Pulmonary artery endothelial cell (primary cell): ENCODE measurements around the gene PDCD11. TPM values are rescaled to one million over a fixed set of nuclear protein-coding genes. Genes with fewer than 3 reads are reported as not detected.
"Not testable (repeated sequence)": the region's sequence is repeated elsewhere in the genome, so short reads cannot be mapped to it uniquely, and the experiment has no call there.

ENCODE experiments used
- DNase-seq: peaks from one replicate; pipeline ENCODE4 v3.0.0-alpha.2; 2011; ENCODE audit warnings: low read depth, low spot score
- total RNA-seq: library from RNA; depleted of rRNA; stranded (reverse); fragments of >200 nt; gene quantifications from 2 replicates; pipeline ENCODE4 v1.2.3, GENCODE V29; 2014

Gene PDCD11
- 53.0 and 75.7 TPM in 2 replicates for total RNA-seq

DNA sequence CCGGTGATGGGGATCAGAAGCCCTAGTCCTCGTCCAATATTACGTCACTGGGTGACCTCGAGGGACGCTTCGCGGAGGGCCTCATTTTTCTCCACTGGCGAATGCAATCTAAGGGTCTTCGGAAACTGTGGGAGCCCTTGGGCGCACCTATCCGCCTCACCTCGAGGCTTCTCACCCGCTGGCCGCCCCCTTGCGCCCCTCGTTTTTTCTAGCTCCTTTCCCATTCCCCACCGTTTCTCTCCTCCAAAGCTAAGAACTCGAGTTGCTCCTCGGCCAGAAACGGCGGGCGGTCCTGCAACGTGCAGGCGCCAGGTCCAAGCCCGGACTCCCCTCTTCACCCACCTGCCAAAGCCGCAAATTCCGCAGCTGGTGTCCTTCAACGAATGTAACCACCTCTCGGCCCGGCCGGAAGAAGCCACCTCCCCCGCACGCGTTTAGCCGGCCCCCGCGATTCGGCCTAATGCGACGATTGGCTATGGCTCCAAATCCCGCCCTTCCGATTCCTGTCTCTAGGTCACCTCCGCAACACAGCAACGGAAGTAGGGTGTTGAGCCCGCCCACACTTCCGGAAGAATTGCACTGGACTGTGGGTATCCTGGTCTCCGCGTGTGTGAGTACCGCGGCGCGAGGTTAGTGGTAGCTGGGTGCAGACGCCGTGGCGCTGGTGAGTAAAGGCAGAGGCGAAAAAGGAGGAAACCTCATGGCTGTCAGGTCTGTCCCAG lies at the start of gene PDCD11, which contains the start of gene ATP5MK:
PDCD11 (plus strand) TSS at position 560 of the 722 bp plus-strand sequence. CDS start 1,801 bp downstream, outside the sequence.
ATP5MK (minus strand) TSS at position 409 of the 722 bp plus-strand sequence. CDS start 4,018 bp downstream, outside the sequence.
- DNase-seq, result peak; percentile 90

DNA sequence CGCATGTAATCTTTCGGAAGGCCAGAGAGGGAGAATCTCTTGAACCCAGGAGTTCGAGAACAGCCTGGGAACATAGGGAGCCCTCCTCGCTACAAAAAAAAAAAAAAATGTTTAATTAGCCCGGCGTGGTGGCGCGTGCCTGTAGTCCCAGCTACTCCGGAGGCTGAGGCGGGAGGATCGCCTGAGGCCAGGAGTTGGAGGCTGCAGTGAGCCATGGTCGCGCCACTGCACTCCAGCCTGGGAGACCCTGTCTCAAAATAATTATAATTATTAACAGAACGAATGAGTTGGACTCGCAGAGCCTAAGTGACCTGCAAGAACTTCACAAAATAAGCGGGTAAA lies 46.3 kb upstream of the PDCD11 start:
- no peak for DNase-seq

DNA sequence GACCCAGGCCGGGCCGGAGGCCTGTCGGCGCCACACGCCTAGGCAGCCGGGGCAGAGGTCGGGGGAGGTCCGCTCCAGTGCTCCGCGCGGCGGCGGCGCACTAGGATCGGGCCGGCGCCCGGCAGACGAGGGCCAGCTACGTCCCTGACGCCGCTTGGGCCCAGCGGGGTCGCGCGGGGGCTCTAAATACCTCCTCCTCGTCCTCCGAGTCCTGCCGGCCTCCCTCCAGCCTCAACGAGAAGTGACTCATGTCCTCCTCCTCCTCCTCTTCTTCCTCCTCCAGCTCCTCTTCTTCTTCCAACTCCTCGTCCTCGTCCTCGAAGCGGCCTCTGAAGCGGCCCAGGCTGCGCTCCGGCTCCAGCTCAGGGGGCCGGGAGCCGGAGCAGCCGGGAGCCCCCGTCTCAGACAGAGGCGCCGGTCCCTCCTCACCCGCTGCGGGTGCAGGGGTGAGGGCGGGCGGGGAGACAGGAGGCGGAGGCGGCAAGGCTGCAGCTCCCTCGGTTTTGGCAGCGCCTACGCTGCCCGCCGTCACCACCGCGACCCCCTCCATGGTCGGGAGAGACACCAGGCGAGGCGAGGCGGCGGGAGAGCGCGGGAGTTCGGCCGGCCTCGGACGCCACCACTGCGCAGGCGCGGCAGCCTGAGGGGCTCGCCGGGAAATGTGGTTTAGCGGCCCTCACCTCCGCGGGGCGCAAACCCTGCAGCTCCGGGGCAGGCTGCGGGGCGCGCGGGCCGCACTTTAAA lies 45.7 kb upstream of the PDCD11 start, which contains the start of gene PCGF6:
PCGF6 (minus strand) TSS at position 624 of the 744 bp plus-strand sequence; CDS start at position 550, 74 bp downstream.
- DNase-seq, result no peak

- DNase-seq, result no peak
Observed at GRCh38 chr10:103353281-103353680, 43.1 kb upstream of the PDCD11 start.

DNA sequence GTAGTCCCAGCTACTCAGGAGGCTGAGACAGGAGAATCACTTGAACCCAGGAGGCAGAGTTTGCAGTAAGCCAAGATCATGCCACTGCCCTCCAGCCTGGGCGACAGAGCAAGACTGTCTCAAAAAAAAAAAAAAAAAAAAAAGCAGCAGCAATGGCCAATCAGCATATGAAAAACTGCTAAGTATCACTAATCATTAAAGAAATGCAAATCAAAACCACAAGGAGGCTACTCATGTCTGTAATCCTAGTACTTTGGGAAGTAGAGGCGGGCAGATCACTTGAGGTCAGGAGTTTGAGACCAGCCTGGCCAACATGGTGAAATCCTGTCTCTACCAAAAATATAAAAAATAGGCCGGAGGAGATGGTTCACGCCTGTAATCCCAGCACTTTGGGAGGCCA lies 41.9 kb upstream of the PDCD11 start:
- not testable (repeated sequence) for DNase-seq

DNA sequence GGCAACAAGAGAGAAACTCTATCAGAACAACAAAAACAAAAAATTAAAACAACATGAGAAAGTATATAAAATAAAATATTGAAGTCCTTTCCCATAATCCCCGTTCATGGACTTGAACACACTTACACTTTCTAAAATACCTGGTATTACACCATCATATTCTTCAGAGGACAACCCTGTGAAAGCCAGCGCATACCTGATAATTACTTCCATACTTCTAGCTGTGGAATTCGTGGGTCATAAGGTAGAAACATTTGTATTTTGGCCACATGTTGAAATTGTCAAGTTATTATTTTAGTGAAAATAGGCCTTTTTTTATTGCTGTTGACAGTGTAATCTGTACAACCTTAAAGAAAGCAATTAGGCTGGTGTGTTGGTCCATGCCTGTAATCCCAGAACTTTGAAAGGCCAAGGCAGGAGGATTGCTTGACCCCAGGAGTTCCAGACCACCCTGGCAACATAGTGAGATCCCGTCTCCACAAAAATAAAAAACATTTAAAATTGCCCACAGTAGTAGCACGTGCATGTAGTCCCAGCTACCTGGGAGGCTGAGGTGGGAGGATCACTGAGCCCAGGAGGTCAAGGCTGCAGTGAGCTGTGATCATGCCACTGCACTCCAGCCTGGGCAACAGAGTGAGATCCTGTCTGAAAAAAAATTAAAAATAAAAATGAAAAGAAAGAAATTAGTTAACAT lies 40.4 kb upstream of the PDCD11 start:
- no peak for DNase-seq

DNA sequence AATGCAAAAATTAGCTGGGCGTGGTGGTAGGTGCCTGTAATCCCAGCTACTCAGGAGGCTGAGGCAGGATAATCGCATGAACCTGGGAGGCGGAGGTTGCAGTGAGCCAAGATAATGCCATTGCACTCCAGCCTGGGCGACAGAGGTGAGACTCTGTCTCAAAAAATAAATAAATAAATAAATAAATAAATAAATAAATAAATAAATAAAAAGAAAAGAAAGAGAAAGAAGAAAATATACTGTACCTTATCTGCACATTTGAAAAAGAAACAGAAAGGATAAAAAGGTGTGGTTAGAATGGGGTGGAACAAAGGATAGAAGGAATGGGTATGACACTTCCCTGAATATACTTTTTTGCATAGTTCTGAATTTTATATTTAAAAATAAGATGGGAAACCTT lies 36.9 kb upstream of the PDCD11 start:
- not testable (repeated sequence) for DNase-seq

DNA sequence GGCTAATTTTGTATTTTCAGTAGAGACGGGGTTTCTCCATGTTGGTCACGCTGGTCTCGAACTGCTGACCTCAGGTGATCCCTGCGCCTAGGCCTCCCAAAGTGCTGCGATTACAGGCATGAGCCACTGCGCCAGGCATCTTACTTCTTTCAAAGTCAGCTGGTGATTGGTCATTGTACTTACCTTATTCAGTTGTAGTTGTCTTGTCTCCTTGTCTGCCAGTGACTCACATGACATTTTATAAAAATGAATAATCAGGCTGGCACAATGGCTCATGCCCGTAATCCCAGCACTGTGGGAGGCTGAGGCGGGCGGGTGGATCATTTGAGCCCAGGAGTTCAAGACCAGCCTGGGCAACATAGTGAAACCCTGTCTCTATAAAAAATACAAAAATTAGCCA lies 35.6 kb upstream of the PDCD11 start:
- not testable (repeated sequence) for DNase-seq

DNA sequence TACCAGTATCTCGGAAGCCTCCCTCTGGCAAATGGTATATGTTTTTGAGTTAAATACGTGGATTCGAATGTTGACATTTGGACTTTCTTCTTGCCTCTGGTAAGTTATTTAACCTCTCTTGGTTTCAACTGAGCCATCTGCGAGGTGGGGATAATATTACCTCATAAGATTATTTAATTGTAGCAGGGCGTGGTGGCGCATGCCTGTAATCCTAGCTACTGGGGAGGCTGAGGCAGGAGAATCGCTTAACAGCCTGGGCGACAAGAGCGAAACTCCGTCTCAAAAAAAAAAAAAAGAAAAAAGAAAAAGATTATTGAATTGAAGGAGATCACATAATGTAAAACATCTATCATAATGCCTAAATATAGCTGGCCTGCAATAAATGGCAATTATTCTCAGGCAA lies 29.0 kb upstream of the PDCD11 start:
- no peak for DNase-seq

DNA sequence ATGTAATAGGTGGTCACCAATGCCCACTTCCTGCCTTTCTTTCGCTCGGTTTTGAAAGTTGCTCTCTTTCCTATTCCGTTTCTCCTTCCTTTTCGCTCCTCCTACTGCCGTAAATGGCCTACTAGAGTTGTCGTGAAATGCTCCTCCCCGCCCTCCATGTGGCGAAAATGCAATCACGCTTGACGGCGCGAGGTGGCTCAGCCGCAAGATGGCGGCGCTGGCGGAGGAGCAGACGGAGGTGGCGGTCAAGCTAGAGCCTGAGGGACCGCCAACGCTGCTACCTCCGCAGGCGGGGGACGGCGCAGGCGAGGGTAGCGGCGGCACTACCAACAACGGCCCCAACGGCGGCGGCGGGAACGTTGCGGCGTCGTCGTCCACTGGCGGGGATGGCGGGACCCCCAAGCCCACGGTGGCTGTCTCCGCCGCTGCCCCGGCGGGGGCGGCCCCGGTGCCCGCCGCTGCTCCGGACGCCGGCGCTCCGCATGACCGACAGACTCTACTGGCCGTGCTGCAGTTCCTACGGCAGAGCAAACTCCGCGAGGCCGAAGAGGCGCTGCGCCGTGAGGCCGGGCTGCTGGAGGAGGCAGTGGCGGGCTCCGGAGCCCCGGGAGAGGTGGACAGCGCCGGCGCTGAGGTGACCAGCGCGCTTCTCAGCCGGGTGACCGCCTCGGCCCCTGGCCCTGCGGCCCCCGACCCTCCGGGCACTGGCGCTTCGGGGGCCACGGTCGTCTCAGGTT lies 28.5 kb upstream of the PDCD11 start, which contains the start of gene TAF5:
TAF5 (plus strand) TSS at position 195 of the 737 bp plus-strand sequence; CDS start at position 209, 14 bp downstream.
- peak; percentile 83 for DNase-seq

DNA sequence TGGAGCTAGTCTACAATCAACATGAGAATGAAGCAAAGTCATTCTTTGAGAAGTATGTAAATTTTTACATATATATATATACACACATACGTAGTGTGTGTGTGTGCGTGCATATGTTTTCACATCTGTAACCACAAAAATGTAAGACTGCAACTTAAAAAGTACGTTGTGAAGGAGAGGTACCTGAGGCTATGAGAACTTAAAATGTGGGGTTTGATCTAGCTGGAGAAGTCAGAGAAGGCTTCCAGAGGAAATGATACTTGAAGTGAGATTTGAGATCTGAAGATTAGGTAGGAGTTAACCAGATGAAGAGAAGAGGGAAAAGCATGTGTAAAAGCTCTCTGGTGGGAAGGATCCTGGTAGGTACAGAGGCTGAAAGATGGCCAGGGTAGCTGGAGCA lies 22.9 kb upstream of the PDCD11 start:
- no peak for DNase-seq

DNA sequence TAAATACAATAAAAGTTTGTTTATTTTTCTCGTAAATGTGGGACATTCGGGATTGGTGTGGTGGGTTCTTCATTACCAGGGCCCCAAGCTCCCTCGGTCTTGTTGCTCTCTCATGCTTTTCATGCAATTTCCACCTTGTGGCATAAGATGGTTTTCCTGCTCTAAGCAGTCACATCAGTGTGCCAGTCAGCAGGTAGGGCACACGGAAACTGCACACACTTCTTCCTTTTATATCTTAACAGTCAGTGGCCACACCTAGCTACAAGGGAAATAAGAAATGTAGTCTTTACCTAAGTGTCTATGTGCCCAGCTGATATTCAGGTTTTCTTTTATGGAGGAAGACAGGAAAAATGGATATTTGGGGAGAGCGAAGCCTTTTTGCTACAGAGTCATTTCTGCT lies 22.2 kb upstream of the PDCD11 start:
- DNase-seq, result no peak

GRCh38 chr10:103382769-103383168 lies 13.7 kb upstream of the PDCD11 start:
- no peak for DNase-seq

DNA sequence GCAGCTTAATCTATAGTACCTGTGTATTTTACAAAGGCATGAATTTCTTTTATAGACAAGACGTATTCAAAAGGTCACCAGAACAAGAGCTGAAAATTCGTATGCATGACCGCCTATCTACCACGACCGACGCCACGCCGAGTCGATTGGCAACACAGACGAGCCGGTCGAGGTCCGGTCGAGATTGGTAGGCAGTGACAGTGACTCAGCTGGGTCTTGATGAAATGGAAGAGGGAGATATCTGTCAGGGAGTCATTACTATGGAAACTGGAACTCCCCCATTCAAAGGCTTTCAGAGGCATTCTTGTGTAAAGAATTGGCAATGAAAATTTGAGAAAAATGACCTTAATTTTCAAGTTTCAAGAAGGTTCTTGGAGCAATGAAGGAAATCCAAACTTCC lies 2.2 kb upstream of the PDCD11 start:
- DNase-seq, result no peak

DNA sequence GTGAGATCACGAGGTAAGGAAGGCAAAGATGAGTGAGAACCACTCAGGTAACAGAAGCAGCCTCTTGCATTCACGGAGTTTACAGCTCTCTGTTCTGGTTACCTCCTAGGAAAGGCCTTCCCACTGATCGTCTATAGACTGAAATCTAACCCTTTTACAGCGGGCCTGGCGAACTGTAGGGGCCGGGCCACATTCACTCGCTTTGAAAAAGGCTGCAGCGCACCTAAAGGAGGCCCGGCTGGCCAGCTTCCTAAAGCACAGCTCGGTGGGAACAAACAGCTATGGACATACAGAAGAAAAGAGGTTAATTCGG lies 716 bp upstream of the PDCD11 start:
- DNase-seq, result no peak

DNA sequence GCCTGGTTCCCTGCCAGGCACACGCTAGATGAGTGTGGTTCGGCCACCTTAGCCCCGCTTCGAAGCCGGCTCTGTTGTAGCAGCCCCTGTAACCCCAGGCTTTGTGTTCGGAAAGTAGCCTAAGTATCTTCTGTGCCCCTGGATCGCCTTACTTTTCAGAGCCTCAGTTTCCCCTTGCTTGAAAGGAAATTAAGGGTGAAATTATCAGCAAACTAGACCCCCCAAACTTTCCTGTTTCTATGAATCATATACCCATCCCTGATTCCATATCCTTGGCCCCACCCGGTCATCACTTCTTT lies 312 bp downstream of the PDCD11 start:
- no peak for DNase-seq

DNA sequence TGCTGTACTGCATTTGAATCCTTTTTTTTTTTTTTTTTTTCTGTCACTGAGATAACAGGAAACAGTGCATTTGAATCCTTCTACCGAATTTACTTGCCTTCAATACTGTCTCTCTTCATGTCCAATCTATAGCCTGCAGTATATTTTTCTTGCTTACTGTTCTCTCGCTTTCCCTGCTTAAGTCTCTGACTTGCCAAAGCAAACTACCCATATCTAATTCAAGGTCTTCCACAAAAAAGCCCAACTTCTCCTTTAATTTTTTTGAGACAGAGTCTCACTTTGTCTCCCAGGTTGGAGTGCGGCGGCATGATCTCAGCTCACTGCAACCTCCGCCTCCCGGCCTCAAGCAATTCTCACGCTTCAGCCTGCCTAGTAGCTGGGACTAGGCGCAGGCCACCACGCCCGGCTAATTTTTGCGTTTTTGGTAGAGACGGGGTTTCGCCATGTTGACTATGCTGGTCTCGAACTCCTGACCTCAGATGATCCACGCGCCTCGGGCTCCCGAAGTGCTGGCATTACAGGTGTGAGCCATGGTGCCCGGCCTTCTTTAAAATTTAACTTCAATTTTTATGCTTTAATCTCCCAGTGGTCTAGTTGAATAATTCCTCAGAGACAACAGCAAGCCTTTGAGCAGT lies 882 bp downstream of the PDCD11 start:
- DNase-seq, result no peak

DNA sequence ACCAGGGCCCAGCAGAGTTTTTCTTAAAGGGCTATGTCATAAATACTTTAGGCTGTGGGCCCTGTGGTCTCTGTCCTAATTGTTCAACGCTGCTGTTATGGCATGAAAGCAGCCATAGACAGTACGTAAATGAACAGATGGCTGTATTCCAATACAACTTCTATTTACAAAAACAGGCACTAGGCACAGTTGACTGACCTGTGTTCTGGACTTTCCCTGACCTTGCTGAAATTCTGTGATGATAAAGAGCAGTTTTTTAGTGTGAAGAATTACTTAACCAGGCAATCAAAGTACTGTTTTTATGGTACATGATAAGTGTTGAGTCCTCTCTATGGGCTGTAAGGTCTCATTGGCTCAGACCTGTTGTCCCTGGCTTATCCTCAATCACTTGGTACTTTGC lies 17.1 kb downstream of the PDCD11 start:
- DNase-seq, result no peak

GRCh38 chr10:103415581-103415980 lies 19.2 kb downstream of the PDCD11 start:
- no peak for DNase-seq

DNA sequence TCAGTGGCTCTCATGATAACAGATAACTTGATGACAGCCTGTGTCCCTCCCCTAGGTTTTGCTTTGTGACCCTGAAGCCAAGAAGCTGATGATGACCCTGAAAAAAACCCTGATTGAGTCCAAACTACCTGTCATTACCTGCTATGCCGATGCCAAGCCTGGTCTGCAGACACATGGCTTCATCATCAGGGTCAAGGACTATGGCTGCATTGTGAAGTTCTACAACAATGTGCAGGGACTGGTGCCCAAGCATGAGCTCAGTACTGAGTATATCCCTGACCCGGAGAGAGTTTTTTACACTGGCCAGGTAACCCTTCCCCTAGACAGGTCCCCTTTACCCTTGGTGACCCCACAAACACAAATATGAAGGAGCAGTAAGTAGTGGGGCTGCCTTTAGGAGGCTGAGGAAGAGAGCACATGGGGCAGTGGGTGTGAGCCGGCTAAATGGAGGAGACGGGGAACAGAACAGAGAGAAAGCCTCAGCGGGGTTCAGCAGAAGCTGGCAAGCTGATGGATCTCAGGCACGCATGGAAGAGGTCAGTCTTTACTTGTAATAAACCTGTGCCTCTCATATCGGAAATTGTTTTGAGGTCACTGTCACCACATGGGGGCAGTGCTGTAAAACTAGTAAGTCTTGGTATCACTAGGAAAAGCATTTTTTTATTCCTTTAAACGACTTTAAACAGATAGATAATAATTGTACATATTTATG lies 20.2 kb downstream of the PDCD11 start:
- peak; percentile 41 for DNase-seq

DNA sequence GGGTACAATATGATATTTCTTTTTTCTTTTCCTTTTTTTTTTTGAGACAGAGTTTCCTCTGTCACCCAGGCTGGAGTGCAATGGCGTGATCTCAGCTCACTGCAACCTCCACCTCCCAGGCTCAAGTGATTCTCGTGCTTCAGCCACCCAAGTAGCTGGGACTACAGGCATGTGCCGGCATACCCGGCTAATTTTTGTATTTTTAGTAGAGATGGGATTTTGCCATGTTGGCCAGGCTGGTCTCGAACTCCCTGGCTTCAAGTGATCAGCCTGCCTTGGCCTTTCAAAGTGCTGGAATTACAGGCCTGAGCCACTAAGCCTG lies 20.7 kb downstream of the PDCD11 start:
- DNase-seq, result not testable (repeated sequence)
